SH-SY5Y (cell line): ENCODE measurements around the gene SFXN1.

Experiments used
- GATA2 ChIP-seq: IDR thresholded peaks from 2 replicates; pipeline ENCODE4 v1.6.1; 2011; ENCODE audit warnings: mild to moderate bottlenecking, low read depth, low read length
- GATA3 ChIP-seq: IDR thresholded peaks from 2 replicates; pipeline ENCODE4 v1.6.1; 2011; ENCODE audit warnings: low read depth, mild to moderate bottlenecking, low read length, moderate library complexity

SFXN1 gene

GRCh38 chr5:175558801-175559480 is 80.6 kb downstream of the SFXN1 start:
- TF ChIP-seq GATA2 (no peak), GATA3 (no peak)

GRCh38 chr5:175560011-175560410 is 81.7 kb downstream of the SFXN1 start:
- TF ChIP-seq GATA2 (no peak), GATA3 (no peak)

DNA sequence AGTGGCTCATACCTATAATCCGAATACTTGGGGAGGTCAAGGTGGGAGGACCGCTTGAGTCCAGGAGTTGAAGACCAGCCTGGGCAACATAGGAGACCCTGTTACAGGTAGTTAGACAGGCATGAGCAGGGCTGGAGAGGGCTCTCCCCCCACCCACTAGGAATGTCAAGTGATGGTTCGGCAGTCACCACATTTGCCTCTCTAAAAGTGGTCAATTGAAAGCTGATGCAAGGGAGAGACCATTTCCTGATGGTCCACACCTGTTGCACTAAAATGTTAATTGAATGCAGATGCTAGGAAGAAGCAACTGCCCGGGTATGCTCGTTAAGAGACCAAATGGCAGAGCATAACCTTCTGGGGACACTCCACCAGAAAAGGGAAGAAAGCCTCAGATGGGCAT is 82.7 kb downstream of the SFXN1 start:
- TF ChIP-seq GATA2 (no peak), GATA3 (no peak)

DNA sequence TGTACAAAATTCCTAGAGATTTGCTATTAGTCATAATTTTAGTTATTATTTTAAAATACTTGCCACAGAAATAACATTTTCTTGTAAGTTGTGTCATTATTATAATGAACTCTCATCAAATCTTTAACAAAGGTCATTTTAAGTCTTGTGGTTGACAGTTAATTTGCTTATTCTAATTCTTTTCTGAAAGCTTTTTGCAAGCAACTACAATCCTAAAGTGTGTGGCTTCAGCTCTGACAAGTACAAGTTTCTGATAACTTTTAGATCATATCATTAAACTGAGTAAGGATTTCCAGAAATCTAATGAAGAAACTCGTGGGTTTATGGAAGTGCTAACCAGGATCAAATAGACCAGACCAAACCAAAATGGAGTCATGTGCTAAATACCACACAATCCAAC is 86.4 kb downstream of the SFXN1 start:
- TF ChIP-seq GATA2 (no peak), GATA3 (no peak)

- TF ChIP-seq GATA3, result no peak
- TF ChIP-seq GATA2, result no peak
Measured at GRCh38 chr5:175566697-175567096, 88.3 kb downstream of the SFXN1 start.

- TF ChIP-seq GATA2, result no peak
- no peak for TF ChIP-seq GATA3
Measured at GRCh38 chr5:175567954-175568353, 89.6 kb downstream of the SFXN1 start.

DNA sequence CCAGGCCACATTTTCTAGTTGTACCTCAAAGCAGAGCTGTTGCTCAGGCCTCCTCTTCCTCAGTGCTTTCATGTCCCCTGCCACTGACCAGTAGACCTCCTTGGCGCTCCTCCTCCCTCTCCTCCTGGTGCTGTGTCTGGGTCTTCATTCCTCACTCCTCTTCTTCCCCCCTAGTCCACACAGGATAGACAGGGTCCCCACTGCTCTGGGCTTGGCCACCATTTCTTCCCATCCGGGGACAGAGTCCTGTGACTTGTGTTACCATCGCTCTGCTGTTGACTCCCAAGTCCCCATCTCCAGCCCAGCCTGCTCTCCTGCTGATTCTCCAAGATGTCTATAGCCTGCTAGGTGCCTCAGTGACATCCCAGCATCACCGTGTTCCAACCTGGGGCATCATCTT is 91.3 kb downstream of the SFXN1 start:
- TF ChIP-seq GATA2 (no peak), GATA3 (no peak)

- no peak for TF ChIP-seq GATA2
- no peak for TF ChIP-seq GATA3
Measured at GRCh38 chr5:175572886-175573285, 94.5 kb downstream of the SFXN1 start.

GRCh38 chr5:175573493-175574269 is 95.3 kb downstream of the SFXN1 start:
- TF ChIP-seq GATA3 (no peak), GATA2 (no peak)

DNA sequence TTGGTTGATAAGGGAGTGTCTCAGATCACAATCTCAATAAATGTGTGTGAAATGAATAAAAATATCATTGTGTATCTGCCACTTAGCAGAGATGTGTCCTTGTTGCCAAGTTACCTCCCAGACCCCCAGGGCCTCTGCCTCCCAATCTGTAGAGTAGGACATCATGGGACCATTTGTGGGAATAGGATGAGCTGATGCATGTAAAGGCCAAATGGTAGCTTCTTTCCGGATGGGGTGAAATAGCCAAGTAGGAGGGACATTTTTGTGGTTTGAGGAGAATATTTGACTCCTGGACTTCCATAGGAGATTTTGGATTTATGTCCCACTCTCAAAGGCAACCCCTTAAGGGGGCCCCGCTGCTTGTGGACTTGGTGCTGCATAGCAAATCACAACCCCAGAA is 96.9 kb downstream of the SFXN1 start:
- TF ChIP-seq GATA3 (no peak), GATA2 (no peak)

GRCh38 chr5:175576096-175576495 is 97.7 kb downstream of the SFXN1 start:
- TF ChIP-seq GATA3, result no peak
- no peak for TF ChIP-seq GATA2

DNA sequence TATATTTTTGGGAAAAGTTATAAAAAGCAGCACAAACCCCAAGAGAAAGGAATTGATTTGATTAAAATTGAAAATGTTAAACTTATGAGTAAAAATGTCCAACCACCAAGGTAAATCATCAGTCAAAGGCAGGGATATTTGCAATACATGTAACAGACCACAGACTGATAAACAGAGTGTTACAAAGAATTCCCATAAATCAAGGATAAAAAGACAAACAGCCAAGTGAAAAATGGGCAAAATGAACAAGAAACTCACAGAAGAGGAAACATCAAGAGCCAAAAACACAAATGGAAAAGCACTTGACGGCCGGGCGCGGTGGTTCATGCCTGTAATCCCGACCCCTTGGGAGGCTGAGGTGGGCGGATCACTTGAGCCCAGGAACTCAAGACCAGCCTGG is 98.2 kb downstream of the SFXN1 start:
- TF ChIP-seq GATA3 (no peak), GATA2 (no peak)
